ENCODE data around the gene GON7.

- TF ChIP-seq CTCF (IDR thresholded peaks at IDR 0.05) (no peak), POLR2A (IDR thresholded peaks at IDR 0.05) (no peak)
These were observed 39.0 kb upstream of the GON7 start for GRCh38 chr14:93245764-93246420.
